Thymus (tissue), 2 donors: Measurements from ENCODE around the gene NNAT. TPM values are rescaled to one million over a fixed set of nuclear protein-coding genes. Genes with fewer than 3 reads are reported as not detected.

ENCODE experiments used
- polyA plus RNA-seq: library from polyadenylated mRNA; stranded (reverse); fragments of 200-250 nt; gene quantifications from one replicate; pipeline ENCODE4 v1.2.3, GENCODE V29; 2013
- total RNA-seq: library from RNA; stranded (reverse); fragments of 120-200 nt; gene quantifications from one replicate; pipeline ENCODE4 v1.2.4, GENCODE V29; 2013
- donor health status: healthy.

The NNAT gene
- total and polyA plus RNA-seq, 2 donors = 16.1 to 19.9 TPM

Other genes with a start within 250 kb of the NNAT start
- gene MANBAL, start 231.6 kb upstream of the NNAT start, total RNA-seq = 7.4 TPM
- 44.8 TPM for gene MANBAL, start 231.6 kb upstream of the NNAT start, polyA plus RNA-seq
- gene SRC, start 175.1 kb upstream of the NNAT start, total RNA-seq = 4.4 TPM
- gene SRC, start 175.1 kb upstream of the NNAT start, polyA plus RNA-seq = 14.5 TPM
- gene BLCAP, start 6.6 kb downstream of the NNAT start, total RNA-seq = 28.4 TPM
- 95.9 TPM for gene BLCAP, start 6.6 kb downstream of the NNAT start, polyA plus RNA-seq
- 46.5 TPM for gene CTNNBL1, start 172.8 kb downstream of the NNAT start, total RNA-seq
- gene CTNNBL1, start 172.8 kb downstream of the NNAT start, polyA plus RNA-seq = 61.9 TPM